ENCODE results near the gene CELSR2.

CELSR2 gene

DNA sequence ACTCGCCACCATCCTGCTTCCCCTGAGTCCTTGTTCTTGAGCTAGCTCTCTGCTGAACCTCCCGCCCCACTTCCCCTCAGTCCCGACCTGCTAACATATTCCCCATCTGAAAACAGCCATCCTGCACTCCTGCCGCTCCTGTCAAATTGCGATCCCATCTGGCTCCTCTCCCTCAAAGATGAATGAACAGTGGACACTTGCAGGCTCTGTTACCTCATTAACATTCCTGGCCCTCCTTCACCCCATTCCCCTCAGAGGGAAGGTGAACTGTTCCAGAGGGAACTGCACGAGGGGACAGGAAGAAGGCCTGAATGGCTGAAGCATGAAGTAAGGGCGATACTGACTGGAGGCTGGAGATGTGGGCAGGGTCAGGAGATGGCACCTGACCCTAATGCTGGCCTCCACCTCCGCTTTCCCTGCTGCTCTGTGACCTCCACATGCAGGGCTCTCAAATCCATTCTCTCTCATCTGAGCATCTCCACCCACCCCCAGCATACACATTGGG is 7.4 kb upstream of the CELSR2 start:
- Mint-ChIP-seq H3K4me1 (peaks cover 26% of the 10 kb centered on the region), H3K36me3 (peaks cover 12% of the 10 kb centered on the region), H3K27me3 (peaks cover 44% of the 10 kb centered on the region), H3K9me3 (no peaks in the 10 kb centered on the region), H3K4me3 (no peak overlapping the region), H3K27ac (no peak overlapping the region)
- no peak for ATAC-seq

DNA sequence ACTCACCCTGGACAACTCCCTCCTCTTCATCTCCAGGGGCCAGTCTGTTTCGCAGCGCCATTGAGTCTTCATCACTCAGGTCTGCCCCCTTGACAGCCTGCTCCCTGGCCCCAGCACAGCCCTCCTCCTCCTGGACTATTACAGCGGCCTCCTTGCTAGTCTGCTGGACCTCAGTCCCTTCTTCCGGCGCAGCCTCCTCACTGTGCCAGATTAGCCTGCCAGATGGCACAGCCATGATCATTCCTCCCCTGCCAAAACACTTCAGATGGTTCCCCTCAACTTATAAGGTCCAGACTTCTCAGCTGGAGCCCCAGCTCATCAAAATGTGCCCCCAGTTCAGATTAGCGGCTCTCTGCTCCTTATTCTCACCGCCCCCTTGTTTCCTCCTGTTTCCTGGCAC is 7.0 kb upstream of the CELSR2 start:
- peaks cover 26% of the 10 kb centered on the region for H3K4me1 Mint-ChIP-seq
- no peaks in the 10 kb centered on the region for H3K9me3 Mint-ChIP-seq
- no peak overlapping the region for H3K27ac Mint-ChIP-seq
- peaks cover 7% of the 10 kb centered on the region for H3K36me3 Mint-ChIP-seq
- no peak for ATAC-seq
- peaks cover 48% of the 10 kb centered on the region for H3K27me3 Mint-ChIP-seq
- H3K4me3 Mint-ChIP-seq = no peak overlapping the region

DNA sequence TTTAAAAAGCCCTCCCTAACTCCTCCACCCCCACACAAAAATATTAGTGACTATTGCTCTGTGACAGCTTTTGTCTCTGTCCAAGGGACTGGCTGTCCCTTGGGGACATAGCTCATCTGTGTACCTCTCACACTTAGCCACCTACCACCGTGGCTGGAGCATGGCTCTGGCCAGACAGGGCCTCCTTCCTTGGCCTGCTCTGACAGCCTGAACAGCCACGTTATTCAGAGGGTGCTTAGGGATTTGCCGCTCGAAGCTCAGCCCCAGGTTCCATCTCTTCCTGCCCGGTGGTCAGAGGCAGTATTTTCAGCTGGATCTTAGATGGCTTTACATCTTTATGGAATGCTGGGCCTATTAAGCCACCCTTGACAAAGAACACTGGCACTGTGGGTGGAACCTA is 6.1 kb upstream of the CELSR2 start:
- Mint-ChIP-seq H3K9me3 (no peaks in the 10 kb centered on the region), H3K27ac (no peak overlapping the region), H3K4me1 (peaks cover 26% of the 10 kb centered on the region), H3K36me3 (no peaks in the 10 kb centered on the region), H3K4me3 (no peak overlapping the region), H3K27me3 (peaks cover 57% of the 10 kb centered on the region)
- ATAC-seq = no peak

DNA sequence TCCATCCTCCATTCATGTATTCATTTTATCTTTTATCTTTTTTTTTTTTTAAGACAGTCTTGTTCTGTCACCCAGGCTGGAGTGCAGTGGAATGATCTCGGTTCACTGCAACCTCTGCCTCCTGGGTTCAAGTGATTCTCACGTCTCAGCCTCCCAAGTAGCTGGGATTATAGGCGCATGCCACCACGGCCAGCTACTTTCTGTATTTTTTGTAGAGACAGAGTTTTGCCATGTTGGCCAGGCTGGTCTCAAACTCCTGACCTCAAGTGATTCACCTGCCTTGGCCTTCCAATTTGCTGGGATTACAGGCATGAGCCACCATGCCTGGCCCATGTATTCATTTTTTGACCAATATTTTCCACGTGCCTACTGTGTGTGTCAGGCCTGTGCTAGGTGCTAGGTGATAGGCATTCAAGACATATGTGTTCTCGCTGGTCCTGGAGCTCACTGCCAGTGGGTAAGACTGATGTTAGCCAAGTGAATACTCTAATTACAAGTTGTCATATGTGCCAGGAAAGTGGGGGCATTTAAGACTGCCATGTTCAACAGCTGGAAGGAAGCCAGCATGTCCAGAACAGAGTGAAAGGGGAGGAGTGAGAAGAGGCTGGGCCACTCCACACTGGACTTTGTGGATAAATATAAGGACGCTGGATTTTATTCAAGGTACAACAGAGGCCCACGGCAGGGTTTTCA is 5.3 kb upstream of the CELSR2 start:
- H3K27me3 Mint-ChIP-seq = peaks cover 58% of the 10 kb centered on the region
- no peak overlapping the region for H3K27ac Mint-ChIP-seq
- no peaks in the 10 kb centered on the region for H3K36me3 Mint-ChIP-seq
- H3K9me3 Mint-ChIP-seq = no peaks in the 10 kb centered on the region
- no peak overlapping the region for H3K4me3 Mint-ChIP-seq
- no peak for ATAC-seq
- peaks cover 31% of the 10 kb centered on the region for H3K4me1 Mint-ChIP-seq

DNA sequence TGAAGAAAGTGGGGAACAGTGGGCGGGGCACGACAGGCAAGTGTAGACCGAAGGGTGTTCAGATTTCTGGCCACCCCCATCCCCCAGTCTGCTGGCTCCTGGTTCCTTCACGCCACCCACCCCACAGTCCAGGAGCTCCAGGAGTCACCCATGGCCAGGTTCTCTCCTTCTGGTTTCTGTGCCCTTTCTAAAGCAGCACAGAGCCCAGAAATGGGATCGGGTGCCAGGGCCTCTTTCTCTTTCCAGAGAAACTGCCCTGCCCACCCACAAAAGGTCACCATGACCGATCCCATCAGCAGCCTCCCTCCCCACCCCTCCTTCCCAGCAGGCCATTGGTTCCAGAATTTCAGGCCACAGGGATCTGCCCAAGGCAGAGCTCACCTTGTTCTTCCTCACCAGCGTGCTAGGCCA is 3.2 kb upstream of the CELSR2 start:
- H3K4me3 Mint-ChIP-seq = no peak overlapping the region
- no peak for ATAC-seq

DNA sequence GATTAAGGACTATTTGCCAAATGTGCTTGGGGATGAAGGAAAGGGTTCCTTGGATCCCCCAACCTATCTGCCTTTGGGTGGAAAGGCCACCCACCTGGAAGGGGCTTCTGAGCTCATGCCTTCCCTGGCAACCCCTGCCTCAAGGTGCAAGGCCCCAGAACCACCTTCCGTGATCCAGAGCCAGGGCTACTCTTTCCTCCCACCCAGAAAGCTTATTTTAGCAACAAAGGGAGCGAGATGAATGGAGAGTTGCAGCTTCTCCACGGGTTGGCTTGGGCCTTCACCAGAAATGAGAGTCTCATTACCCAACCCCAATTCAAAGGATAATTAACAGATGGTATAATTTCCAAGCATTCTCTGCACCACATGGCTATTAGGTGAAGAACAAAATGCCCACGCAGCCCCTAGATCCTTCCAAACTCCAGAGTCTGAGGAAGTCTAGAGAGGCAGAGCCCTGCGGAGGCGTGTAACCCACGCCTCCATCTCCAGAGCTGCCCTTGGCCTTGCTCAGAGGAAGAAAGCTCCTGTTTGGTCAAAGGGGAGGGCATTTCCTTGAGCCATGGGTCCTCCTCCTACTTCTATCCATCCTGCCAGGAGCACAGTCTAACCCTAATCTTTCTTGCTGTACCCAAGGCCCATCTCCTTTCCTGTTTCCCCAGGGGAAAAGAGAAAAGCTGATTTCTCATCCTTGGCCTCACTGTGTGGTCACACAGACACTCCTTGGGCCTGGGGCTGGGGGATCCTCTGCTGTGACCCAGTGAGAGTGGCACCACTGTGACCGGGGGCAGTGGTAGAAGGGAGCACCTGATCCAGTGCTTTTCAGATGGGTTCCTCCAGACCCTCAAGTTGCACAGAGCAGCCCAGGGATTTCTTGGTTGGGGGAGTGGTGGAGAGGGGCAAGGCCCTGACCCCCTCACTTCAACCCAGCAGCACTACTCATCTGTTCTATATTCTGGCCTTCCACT is 1.7 kb upstream of the CELSR2 start:
- H3K36me3 Mint-ChIP-seq = no peaks in the 10 kb centered on the region
- H3K9me3 Mint-ChIP-seq = no peaks in the 10 kb centered on the region
- peaks cover 20% of the 10 kb centered on the region for H3K4me1 Mint-ChIP-seq
- ATAC-seq = no peak
- peaks cover 62% of the 10 kb centered on the region for H3K27me3 Mint-ChIP-seq
- H3K4me3 Mint-ChIP-seq = no peak overlapping the region
- no peak overlapping the region for H3K27ac Mint-ChIP-seq

More for the DNA sequence above, 3.2 kb upstream of the CELSR2 start:
- Mint-ChIP-seq H3K4me1 (peaks cover 35% of the 10 kb centered on the region), H3K27me3 (peaks cover 67% of the 10 kb centered on the region), H3K36me3 (no peaks in the 10 kb centered on the region), H3K27ac (no peak overlapping the region), H3K9me3 (no peaks in the 10 kb centered on the region)

DNA sequence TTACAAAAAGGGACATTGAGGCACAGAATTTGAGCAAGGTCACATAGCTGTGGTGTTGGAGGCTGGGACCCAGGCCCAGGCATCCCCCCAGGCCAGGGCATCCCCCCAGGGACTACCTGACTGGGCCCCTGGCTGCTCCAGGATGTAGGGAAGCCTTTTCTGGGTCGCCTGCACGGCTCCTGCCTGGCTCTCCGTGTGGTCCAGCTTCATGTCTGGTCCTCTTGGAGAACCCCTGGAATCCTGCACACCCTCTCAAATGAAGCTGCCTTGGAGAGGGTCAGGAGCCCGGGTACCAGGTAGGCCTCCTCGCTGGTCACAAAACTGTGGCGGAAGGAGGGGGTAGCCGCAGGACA is 919 bp upstream of the CELSR2 start:
- peaks cover 58% of the 10 kb centered on the region for H3K27me3 Mint-ChIP-seq

DNA sequence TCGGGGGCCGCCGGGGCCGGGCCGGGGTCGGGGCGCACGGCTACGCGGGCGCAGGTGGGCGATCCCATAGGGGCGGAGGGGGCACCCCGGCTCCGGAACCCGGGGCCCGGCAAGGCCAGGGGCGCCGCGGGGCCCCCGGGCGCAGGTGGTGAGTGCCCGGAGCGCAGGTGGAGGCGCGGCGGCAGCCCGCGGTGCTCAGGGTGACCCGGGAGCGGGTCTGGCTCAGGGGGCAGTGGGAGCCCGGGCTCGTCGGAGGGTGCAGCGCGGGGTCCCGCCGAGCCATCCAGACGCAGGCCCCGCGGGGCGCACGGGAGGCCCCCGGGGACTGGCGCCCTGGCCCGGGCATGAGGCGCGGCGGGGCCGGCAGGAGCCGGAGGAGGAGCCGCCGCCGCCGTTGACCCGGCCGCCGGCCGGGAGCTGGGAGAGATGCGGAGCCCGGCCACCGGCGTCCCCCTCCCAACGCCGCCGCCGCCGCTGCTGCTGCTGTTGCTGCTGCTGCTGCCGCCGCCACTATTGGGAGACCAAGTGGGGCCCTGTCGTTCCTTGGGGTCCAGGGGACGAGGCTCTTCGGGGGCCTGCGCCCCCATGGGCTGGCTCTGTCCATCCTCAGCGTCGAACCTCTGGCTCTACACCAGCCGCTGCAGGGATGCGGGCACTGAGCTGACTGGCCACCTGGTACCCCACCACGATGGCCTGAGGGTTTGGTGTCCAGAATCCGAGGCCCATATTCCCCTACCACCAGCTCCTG is 489 bp downstream of the CELSR2 start:
- no peaks in the 10 kb centered on the region for H3K9me3 Mint-ChIP-seq
- no peaks in the 10 kb centered on the region for H3K36me3 Mint-ChIP-seq
- no peak overlapping the region for H3K27ac Mint-ChIP-seq
- H3K4me1 Mint-ChIP-seq = peaks cover 24% of the 10 kb centered on the region
- peak overlapping the region; percentile 47 for H3K4me3 Mint-ChIP-seq
- H3K27me3 Mint-ChIP-seq = peaks cover 52% of the 10 kb centered on the region
- peak; percentile 63 for ATAC-seq

More for the DNA sequence above, 919 bp upstream of the CELSR2 start:
- no peak overlapping the region for H3K27ac Mint-ChIP-seq
- no peak overlapping the region for H3K4me3 Mint-ChIP-seq
- no peaks in the 10 kb centered on the region for H3K36me3 Mint-ChIP-seq
- H3K9me3 Mint-ChIP-seq = no peaks in the 10 kb centered on the region
- H3K4me1 Mint-ChIP-seq = peaks cover 19% of the 10 kb centered on the region
- no peak for ATAC-seq

DNA sequence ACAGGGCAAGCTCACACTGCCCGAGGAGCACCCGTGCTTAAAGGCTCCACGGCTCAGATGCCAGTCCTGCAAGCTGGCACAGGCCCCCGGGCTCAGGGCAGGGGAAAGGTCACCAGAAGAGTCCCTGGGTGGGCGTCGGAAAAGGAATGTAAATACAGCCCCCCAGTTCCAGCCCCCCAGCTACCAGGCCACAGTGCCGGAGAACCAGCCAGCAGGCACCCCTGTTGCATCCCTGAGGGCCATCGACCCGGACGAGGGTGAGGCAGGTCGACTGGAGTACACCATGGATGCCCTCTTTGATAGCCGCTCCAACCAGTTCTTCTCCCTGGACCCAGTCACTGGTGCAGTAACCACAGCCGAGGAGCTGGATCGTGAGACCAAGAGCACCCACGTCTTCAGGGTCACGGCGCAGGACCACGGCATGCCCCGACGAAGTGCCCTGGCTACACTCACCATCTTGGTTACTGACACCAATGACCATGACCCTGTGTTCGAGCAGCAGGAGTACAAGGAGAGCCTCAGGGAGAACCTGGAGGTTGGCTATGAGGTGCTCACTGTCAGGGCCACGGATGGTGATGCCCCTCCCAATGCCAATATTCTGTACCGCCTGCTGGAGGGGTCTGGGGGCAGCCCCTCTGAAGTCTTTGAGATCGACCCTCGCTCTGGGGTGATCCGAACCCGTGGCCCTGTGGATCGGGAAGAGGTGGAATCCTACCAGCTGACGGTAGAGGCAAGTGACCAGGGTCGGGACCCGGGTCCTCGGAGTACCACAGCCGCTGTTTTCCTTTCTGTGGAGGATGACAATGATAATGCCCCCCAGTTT is 1.3 kb downstream of the CELSR2 start:
- Mint-ChIP-seq H3K4me3 (peak overlapping the region; percentile 47), H3K4me1 (peaks cover 31% of the 10 kb centered on the region), H3K36me3 (no peaks in the 10 kb centered on the region), H3K9me3 (no peaks in the 10 kb centered on the region), H3K27ac (no peak overlapping the region), H3K27me3 (peaks cover 58% of the 10 kb centered on the region)
- ATAC-seq = no peak

DNA sequence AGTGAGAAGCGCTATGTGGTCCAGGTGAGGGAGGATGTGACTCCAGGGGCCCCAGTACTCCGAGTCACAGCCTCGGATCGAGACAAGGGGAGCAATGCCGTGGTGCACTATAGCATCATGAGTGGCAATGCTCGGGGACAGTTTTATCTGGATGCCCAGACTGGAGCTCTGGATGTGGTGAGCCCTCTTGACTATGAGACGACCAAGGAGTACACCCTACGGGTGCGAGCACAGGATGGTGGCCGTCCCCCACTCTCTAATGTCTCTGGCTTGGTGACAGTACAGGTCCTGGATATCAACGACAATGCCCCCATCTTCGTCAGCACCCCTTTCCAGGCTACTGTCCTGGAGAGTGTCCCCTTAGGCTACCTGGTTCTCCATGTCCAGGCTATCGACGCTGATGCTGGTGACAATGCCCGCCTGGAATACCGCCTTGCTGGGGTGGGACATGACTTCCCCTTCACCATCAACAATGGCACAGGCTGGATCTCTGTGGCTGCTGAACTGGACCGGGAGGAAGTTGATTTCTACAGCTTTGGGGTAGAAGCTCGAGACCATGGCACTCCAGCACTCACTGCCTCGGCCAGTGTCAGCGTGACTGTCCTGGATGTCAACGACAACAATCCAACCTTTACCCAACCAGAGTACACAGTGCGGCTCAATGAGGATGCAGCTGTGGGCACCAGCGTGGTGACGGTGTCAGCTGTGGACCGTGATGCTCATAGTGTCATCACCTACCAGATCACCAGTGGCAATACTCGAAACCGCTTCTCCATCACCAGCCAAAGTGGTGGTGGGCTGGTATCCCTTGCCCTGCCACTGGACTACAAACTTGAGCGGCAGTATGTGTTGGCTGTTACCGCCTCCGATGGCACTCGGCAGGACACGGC is 2.2 kb downstream of the CELSR2 start:
- ATAC-seq = no peak
- Mint-ChIP-seq H3K4me3 (no peak overlapping the region), H3K36me3 (no peaks in the 10 kb centered on the region), H3K4me1 (peaks cover 31% of the 10 kb centered on the region), H3K9me3 (no peaks in the 10 kb centered on the region), H3K27ac (no peak overlapping the region), H3K27me3 (peaks cover 55% of the 10 kb centered on the region)

DNA sequence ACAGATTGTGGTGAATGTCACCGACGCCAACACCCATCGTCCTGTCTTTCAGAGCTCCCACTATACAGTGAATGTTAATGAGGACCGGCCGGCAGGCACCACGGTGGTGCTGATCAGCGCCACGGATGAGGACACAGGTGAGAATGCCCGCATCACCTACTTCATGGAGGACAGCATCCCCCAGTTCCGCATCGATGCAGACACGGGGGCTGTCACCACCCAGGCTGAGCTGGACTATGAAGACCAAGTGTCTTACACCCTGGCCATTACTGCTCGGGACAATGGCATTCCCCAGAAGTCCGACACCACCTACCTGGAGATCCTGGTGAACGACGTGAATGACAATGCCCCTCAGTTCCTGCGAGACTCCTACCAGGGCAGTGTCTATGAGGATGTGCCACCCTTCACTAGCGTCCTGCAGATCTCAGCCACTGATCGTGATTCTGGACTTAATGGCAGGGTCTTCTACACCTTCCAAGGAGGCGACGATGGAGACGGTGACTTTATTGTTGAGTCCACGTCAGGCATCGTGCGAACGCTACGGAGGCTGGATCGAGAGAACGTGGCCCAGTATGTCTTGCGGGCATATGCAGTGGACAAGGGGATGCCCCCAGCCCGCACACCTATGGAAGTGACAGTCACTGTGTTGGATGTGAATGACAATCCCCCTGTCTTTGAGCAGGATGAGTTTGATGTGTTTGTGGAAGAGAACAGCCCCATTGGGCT is 3.0 kb downstream of the CELSR2 start:
- Mint-ChIP-seq H3K9me3 (no peaks in the 10 kb centered on the region), H3K4me3 (no peak overlapping the region), H3K4me1 (peaks cover 31% of the 10 kb centered on the region), H3K27me3 (peaks cover 47% of the 10 kb centered on the region), H3K36me3 (no peaks in the 10 kb centered on the region), H3K27ac (no peak overlapping the region)
- ATAC-seq = no peak

DNA sequence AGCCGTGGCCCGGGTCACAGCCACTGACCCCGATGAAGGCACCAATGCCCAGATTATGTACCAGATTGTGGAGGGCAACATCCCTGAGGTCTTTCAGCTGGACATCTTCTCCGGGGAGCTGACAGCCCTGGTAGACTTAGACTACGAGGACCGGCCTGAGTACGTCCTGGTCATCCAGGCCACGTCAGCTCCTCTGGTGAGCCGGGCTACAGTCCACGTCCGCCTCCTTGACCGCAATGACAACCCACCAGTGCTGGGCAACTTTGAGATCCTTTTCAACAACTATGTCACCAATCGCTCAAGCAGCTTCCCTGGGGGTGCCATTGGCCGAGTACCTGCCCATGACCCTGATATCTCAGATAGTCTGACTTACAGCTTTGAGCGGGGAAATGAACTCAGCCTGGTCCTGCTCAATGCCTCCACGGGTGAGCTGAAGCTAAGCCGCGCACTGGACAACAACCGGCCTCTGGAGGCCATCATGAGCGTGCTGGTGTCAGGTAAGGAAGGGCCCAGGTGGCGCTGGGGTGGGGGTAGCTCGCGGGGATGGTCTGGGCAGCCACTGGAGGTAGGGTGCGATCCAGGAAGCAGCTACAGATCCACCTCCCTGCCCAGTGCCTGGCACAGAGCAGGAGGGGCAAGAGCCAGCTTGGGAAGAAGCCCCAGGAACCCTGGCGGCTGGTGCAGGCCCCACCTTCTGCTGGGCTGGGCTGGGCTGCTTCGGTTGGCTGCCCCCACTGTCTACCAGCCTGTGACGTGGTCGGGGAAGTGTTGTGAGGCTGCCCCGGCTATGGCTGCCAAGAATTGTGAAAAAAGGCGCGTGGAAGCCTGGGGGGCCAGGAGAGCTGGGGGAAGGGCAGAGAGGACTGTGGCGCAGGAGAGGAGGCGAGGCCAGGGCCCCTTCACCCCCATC is 3.8 kb downstream of the CELSR2 start:
- Mint-ChIP-seq H3K4me3 (peak overlapping the region; percentile 57), H3K27me3 (peaks cover 39% of the 10 kb centered on the region), H3K36me3 (no peaks in the 10 kb centered on the region), H3K4me1 (peaks cover 31% of the 10 kb centered on the region), H3K27ac (peak overlapping the region; percentile 66), H3K9me3 (no peaks in the 10 kb centered on the region)
- ATAC-seq = no peak

Measured in stimulated activated memory B cell treated with anti-CD40 and anti-IgM and Interleukin-4, amounts not matched to agents 10 μg/mL and 1 μg/mL and 100 μg/mL, for 72 hours (primary cell).